ENCODE measurements around the gene KIN.
A peak's percentile ranks its signal among the peaks of the same experiment; 100 is the strongest.
"Not testable (repeated sequence)": the region's sequence is repeated elsewhere in the genome, so short reads cannot be mapped to it uniquely, and the experiment has no call there.

The KIN gene

DNA sequence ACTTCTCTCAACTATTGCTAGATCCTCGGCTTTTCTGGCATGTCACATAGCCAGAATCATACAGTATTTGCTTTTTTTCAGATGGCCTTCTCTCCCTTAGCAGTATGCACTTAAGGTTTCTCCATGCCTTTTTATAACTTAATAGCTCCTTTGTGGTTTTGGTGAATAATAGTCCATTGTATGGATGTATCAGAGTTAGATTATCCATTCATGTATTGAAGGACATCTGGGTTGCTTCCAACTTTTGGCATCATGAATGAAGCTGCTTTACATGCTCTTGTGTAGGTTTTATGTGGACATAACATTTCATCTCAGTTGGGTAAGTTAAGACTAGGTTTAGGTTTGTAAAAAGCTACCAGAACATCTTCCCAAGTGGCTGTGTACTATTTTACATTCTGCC is 4.7 kb upstream of the KIN start:
- no peak for DNase-seq

DNA sequence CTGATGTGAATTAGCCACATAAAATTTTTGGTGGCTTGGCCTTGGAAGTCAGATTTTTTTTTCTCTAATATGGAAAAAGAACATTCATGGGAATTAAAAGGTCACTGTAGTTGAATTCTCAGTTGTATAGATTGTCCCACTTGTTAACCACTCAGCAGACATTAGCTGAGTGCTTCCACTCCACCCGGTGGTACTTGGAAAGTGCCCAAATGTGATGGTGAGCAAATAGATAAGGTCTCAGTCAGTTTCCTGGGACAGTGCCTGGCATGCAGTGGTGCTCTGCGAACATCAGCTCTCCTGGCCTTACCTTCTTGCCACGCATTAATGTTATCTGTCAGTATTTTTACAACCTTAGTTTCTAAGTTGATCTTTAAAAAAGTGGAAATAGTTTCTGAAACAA is 1.6 kb upstream of the KIN start:
- DNase-seq = no peak

DNA sequence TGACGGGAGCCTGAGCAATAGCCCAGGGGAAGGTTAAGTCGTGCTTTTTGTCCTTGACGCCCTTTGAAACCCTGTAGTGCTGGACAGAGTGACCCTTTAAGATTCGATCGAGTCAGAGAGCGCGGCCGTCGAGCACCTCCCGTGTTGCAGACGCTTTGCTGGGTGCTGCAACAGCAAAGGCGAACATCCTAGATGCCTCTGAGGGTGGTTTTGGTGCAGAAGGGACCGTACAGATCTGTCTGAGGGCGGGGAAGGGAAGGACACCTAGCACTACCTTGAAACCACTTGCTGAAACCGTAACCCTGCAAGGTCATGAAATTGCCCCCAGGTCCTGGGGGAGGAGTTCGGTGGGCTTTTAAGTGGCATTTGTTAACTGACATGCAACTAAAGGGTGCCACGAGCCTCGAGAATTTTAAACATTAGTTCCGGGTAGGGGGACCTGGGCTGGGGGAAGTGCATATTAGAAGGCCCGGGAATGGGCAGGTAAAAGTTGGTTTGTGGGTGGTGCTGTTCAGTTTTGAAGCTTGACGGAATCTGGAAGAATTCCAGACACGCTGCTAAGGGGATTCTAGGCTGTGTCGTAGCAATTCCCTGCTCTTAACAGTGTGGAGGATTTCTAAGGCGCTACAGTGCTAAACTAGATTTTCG is 970 bp upstream of the KIN start:
- DNase-seq = no peak

DNA sequence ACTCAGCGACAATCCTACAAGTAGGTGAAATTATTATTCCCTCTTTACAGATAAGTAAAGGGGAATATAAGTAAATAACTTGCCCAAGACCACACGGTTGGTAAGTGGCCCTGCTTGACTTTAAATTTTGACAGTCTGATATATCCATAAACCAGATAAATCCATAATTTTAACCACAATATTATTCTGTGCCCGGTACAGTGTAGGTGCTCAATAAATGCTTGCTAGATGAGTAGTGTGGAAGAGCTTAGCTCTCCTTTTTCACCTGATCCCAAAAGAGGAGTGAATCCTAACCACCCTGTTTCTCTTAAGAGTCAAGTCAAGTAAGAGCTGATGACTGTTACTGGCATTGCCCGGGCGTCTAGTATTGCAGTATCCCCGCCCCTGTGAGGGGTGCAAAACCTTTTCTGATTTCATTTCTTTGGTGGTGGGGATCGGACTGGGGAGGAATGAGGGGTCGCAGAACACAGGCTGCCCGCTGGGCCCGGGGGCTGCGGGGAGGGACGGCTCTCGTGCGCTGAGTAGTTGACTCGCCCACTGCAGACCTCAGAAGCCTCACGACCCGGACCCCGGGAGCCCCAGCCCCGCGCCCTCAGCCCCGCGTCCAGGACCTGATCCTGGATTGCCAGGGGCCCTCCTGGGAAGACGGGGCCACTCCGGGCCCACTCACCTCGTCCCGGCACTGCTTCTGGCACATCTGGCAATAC is 490 bp downstream of the KIN start:
- peak in 1 of 2 donors; percentile 3 for DNase-seq

DNA sequence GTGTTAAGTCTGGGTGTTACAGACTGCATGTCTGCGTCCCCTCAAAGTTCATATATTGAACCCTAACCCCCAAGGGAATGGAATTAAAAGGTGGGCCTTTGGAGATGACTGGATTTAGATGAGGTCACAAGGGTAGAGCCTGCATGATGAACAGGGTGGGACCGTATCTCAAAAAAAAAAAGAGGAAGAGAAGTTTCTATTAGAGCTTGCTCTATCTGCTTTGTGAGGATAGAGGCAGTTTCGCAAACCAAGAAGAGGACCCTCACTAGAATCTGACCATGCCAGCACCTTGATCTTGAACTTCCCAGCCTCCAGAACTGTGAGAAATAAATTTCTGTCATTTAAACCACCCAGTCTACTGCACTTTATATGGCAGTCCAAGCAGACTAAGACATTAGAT is 1.4 kb downstream of the KIN start:
- DNase-seq = no peak

DNA sequence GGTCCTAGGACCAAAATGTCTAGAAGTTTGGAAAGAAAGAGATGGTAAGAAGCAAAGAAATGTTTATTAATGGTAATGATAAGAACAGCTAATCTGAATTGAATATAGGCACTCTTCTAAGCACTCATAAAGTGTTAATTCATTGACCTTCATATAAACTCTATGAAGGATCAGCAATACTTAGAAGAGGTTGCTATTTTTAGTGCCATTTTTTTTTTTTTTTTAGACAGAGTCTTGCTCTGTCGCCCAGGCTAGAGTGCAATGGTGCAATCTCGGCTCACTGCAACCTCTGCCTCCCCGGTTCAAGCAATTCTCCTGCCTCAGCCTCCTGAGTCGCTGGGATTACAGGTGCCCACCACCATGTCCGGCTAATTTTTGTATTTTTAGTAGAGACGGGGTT is 5.6 kb downstream of the KIN start:
- DNase-seq = not testable (repeated sequence)

DNA sequence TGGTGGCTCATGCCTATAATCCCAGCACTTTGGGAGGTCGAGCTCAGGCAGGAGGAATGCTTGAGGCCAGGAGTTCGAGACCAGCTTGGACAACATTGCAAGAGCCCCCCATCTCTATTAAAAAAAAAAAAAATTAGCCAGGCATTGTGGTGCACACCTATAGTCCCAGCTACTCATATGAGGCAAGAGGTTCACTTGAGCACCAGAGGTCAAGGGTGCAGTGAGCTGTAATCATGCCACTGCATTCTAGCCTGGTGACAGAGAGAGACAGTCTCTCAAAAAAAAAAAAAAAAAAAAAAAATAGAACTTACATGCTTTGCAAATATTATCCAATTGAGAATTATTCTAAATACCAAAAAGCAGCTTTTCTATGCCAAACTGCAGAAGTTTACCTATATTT is 11.0 kb downstream of the KIN start:
- no peak for DNase-seq

DNA sequence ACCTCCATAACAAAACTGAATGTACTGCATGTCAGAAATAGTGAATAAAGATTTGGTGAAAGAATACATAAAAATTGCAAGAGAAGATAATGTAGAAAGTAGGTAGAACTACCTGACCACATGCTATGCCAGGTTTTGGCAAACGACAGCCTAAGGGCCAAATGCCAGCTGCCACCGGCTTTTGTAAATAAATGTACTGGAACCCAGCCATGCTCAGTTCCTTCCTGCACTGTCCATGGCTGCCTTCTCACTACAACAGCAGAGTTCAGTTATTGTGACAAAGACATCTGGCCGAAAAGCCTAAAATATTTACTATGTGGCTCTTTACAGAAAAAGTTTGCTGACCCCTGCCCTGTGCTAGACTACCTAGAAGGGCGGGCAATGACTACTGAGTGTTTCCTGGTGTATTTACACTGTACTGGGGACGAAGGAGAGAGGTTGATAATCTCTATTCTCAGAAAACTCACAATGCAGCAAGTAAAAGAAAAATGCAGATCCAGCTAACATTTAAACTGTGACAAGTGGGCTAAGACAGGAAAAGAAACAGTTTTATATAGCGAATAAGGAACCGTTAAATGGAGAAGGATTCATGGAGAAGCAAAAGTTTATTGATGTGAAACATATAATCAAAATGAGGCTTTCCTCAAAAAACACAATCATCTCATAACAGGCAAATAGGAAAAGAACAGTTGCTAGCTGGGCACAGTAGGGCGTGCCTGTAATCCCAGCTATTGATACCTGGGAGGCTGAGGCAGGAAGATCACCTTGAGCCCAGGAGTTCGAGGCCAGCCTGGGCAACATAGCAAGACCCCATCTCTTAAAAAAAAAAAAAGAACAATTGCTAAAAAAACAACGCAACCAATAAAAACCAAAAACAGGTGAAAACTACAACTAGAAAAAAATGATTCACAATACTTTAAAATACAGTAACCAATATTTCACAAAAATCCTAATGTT is 13.7 kb downstream of the KIN start:
- no peak for DNase-seq

DNA sequence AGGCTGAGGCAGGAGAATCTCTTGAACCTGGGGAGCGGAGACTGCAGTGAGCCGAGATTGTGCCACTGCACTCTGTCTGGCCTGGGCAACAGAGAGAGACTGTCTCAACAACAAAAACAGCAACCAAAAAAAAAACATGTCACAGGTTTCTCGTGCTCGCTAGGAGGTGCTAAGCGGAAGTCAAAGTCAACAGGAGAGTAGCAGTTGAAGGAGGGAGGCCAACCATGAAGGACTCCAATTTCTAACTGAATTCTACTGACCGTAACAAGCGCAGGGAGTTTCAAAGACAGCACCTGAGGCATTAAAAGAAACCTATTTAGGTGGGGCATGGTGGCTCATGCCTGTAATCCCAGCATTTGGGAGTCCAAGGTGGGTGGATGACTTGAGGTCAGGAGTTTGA is 19.4 kb downstream of the KIN start:
- DNase-seq = no peak

DNA sequence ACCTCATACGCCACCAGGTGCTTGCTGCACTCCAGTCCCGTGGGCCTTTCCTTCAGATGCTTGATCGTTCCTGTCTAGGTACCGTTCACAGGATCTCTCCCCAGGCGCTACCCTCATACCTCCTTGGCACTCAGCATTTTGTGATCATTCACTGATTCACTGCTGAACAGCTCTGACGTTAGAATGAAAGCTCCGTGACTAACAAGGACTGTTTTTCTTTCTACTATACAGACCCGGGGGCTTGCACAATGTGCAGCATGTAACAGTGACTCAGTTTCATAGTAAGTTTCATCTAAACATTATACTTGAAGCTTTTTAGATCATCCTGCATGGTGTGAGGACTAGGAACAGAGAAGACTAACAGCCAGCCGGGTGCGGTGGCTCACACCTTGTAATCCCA is 20.6 kb downstream of the KIN start:
- DNase-seq = no peak

DNA sequence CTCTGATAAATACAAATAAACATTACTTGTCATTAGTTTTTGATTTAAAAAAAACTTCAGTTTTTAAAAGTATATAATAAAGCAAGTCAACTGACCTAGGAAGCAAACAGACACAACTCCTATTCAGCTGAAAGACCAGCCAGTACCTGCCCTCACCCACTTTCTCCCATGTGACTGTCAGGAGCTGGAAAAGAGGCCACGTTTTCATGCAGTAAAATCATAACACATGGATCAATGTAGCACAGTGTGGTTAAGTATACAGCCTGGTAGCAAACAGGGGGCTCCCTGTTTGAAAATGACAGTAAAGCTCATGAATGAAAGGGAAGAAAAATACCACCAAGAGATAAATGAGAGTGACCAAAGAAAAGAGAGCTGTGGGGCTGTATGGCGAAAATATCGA is 21.6 kb downstream of the KIN start:
- DNase-seq = no peak

DNA sequence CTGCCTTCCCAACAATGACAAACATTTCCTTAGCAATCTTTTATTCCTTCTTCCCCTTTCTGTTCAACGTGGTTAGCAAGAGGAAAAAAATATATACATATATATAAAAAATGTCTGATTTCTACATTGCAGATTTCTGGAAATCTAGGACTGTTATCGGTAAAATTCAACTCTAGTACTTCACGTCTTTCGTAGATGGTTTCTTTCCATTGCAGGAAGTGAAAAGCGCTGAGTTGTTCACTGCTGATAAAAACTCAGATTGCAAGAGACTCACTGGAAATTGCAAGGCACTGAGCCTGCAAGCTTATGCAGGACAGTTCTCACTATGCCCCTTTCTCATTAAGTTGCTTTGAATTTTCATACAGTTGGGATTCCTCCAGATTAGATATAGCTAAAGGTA is 23.9 kb downstream of the KIN start:
- no peak for DNase-seq

DNA sequence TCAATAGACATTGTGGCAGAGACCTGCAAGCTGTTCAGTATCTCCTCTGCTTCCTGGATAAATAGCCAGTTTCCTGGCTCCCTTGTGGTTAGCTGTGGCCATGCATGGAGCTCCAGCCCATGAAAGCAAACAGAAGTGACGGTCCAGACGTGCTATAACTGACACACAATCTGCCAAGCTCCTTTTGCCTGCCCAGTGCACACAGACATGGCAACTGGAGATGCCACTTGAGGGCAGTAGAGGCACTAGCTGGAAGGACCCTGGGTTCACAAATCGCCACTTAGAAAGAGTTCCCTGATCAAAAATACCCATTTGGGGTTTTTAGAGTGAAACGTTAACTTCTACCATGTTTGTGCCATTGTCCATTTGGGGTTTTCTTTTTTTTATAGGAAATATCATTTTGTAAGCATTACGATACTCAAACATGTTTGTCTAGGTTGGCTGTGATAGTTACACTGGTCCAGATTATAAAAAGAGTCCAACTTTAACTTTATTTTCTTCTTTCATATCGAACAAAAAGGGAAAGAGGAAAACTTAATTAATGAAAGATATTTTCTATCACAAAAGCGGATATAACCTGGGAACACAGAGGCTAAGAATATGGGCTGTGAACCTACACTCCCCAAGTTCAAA is 31.3 kb downstream of the KIN start:
- DNase-seq = peak in 1 of 2 donors; percentile 2

DNA sequence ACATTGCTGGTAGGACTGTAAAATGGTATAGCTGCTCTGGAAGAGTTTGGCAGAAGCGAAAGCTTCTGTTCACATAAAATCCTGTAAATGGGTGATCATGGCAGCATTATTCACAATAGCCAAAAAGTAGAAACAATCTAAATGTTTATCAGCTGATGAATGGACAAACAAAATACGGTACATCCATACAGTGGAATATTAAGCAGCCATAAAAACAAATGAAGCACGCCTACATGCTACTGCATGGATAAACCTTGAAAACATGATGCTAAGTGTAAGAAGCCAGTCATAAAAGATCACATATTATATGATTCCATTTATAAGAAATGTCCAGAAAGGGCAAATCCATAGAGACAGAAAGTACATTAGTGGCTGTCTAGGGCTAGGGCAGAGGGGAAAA is 32.7 kb downstream of the KIN start:
- DNase-seq = no peak

DNA sequence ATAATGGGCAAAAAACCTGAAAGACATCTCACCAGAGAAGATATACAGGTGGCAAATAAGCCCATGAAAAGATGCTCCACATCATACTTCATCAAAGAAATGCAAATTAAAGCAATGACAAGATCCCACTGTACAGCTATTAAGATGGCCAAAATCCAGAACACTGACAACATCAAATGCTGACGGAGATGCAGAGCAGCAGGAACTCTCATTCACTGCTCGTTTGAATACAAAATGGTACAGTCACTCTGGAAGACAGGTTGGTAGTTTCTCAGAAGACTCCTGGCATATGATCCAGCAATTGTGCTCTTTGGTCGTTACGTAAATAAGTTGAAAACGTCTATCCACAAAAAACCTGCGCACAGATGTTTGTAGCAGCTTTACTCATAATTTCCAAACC is 35.5 kb downstream of the KIN start:
- DNase-seq = no peak

DNA sequence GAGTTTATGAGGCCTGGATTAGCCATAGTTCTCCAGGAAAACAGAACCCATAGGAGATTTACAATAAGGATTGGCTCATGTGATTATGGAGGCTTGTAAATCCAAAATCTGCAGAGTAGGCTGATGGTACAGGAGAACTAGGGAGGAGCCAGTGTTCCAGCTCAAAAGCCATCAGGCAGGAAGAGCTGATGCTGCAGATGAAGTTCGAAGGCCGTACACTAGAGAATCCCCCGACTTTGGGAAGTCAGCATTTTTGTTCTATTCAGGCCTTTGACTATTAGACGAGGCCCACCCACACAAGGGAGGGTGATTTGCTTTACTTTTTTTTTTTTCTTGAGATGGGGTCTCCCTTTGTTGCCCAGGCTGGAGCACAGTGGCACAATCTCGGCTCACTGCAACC is 37.6 kb downstream of the KIN start:
- DNase-seq = no peak

DNA sequence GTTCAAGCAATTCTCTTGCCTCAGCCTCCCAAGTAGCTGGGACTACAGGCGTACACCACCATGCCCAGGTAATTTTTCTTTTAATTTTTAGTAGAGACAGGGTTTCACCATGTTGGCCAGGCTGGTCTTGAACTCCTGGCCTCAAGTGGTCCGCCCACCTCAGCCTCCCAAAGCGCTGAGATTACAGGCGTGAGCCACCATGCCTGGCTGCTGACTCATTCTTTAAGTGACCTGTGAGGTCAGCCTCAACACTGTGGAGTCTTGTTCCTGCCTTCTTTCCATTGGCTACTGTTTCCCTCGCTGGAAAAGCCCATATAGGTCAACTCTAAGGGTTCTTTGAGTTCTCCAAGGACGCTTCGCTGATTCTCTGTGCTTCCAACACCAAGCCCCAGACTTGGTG is 39.2 kb downstream of the KIN start:
- not testable (repeated sequence) for DNase-seq

DNA sequence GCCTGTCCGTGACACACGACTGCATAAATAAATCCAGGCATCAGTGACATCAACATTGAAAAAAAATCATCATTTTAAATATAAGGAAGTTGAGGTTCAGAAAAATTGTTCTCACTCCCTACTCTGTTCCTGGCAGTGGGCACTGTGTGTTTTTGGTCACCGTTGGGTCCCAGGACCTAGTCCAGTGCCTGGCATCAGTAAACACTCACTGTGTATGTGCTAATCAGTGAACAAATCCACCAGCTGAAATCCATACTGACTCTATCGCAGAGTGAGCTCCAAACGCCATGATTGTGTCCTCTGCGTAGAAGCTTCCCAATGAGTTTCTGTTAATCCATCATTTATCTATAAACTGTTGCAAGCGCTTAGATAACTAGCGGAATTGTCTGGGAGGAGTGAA is 43.5 kb downstream of the KIN start:
- DNase-seq = no peak

DNA sequence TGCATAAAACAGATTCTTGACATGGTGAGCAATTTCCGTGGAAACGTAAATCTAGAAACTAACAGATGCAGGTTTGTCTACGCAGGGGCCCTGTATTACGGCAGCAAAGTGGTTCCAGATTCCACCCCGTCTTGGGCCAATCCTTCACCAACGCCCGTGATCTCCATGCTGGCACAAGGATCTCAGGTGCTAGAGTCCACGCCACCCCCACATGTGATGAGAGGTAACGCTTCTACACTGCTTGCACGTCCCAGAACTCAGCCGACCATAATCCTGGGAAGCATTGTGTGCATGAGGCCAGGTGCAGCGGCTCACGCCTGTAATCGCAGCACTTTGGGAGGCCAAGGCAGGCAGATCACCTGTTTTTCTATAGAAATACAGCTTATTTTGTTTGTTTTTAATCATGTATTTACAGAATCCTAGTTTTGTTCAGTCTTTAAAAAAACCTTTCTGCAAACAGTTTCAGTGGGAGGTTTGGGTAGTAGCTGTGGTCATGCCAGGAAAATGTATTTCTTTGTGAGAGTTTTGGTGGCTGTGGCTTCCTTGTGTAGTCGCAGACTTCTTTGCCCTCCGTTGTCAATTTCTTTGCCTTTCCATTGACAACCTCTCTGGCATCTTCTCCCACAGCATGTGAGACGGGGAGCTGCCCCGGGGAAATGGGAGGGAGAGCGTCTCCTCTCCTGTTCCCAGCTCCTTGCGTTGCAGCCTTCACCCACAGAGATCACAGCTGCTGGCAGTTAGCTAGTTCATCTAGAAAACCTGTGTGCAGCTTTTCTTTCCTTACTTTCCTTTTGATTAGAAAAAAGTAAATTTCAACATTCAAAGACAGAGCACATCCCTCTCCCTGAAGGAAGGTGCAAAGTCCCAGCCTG is 49.0 kb downstream of the KIN start:
- no peak for DNase-seq

DNA sequence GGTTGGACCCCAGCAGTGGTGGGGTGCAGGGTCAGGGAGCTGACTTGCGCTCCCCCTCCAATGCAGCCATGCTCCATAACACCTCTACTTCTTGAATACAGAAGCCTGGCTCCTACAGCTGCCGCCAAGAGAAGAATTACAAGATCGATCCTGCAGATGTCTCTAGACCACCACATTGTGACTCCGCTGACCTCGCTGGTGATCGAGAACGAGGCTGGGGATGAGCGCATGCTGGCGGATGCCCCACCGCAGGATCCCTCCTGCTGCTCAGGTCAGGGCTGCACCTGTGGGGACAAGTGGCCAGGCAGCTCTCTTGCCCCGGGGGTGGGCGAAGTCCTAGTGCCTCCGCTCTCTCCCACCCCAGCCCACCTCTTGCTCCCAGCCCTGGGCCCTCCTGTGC is 53.0 kb downstream of the KIN start:
- DNase-seq = no peak

DNA sequence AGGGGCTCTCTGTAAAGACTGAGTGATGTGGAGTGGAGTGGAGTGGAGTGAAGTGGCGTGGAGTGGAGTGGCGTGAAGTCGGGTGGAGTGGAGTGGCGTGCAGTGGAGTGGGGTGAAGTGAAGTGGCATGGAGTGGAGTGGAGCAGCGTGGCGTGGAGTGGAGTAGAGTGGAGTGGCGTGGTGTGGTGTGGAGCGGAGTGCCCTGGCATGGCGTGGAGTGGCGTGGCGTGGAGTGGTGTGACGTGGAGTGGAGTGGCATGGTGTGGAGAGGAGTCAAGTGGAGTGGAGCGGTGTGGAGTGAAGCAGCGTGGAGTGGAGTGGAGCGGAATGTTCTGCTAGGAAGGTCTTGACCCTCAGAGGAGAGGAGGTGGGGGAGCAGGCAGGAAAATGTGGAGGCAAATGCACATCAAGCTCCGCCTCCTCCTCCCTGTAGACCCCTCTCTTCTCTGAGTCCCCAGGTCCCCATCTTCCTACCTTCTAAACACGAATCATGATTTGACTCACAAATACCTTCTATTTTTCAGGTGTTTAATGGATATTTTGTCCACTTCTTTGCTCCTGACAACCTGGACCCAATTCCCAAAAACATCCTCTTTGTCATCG is 64.8 kb downstream of the KIN start:
- DNase-seq = no peak

DNA sequence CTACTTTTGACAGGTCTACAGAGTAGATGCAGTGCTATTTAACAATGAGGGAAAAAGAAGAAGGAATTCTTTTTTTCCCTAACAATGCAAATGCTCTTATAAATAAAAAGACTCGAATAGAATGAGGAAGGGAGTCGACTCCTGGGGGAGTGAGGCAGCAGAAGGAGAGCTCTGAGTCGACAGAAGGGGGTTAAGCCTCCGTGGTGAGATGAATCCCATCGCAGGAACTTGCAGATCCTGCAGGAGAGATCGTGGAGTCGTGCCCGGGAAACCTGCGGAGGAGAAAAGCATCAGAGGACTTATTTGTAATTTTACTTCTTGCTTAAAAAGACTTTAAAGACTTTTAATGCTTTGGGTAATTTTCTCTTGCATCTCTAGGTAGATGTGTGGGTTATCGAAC is 67.3 kb downstream of the KIN start:
- DNase-seq = no peak

Data from stimulated activated CD4-positive, alpha-beta T cell treated with anti-CD3 and anti-CD28 coated beads, Interleukin-2, amount 100 ng/mL, for 48 hours (primary cell).